ENCODE results near the gene TSHZ3.

Gene TSHZ3

DNA sequence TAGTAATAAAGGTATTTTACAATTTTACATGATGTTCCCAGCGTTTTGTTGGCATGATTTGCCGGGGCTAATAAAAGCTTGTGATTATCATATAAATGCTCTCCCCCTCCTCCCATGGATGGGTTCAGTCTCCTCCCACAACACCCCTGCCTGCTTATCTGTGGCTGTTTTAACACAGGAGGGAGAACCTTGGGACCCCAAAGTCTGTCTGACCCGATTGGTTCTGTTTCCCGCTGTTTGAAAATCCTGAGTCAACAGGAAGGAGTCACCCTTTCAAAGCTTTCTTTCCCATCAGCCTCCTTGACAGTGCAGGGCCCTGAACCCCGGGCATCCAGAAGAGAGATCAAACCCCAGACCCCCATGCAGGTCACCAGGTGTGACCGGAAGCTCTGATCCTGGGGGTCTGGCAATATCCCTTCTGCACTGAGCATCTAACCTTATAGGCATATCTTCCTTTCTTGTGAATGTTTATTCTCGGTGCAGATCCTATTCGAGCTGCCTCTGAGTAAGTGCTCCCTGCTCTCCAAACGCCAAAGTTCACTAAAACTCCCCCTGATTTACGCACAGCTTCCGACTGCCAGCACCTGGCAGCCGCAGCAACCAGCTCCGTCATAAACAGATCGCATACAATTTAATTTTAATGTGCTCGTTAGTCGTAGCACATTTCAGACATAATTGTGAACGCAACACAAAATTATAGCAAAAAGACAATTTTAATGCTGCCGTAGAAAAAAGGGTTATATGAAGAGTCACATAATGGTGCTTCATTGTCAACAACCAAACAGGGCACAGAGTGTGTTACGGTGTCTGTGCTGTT, 74.8 kb downstream of the TSHZ3 start:
- H3K4me3 ChIP-seq (ENCODE audit: low read depth, low read length): no peak overlapping the region

DNA sequence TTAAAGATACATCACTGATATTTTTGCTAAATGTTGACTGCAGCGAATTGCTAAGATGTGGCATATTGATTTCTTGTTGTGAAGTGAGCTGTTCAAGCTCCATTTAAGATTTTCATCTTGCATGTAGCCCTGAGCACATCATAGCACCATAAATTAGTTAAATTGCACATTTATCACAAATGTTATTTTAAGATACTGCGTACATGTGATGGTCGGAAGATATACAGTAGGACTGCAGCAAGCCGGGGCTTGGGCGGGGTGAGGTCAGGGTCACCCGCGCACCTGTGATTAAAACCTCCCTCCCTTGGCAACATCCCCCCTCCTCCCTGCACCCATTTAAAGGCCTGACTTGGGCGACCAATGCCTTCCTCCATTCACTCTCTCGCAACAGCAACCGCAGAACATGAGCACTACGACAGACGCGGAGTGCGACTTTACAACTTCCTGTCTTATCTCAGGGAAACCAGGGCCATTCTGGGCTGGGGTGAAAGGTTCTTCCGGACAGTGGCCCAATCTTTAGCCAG, 76.6 kb downstream of the TSHZ3 start:
- H3K4me3 ChIP-seq (ENCODE audit: low read depth, low read length): no peak overlapping the region
- DNase-seq (ENCODE audit: low read depth): no peak

More for the DNA sequence above, 74.8 kb downstream of the TSHZ3 start:
- no peak for DNase-seq (ENCODE audit: low read depth)

DNA sequence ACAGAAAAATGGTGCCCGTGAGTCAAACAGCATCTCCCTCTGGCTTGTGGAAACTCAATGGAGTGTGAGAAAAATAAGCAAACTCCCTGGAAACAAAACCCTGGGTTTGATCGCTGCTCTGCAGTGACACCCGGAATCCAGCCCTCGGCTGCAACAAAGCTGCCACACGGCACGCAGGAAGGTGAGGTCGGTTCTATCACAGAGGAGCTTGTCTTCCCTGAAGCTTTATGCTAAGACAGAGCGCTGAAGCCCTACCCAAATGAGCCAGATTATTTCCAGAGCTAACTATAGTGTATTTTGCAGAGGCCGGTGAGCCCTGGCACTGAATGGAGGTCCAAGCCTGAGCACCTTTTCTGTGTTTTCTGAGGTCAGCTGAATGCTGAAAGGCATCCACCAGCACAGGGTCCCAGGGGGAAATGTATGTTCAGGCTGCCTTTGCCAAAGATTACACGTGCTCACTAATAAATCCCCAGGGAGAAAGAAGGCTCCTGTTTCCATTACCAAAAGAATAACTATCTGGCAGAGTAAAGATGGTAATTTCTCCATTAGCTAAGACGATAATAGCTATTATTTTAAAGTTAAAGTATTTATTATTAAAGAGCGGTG, 77.8 kb downstream of the TSHZ3 start:
- H3K4me3 ChIP-seq (ENCODE audit: low read depth, low read length): no peak overlapping the region
- DNase-seq (ENCODE audit: low read depth): no peak

DNA sequence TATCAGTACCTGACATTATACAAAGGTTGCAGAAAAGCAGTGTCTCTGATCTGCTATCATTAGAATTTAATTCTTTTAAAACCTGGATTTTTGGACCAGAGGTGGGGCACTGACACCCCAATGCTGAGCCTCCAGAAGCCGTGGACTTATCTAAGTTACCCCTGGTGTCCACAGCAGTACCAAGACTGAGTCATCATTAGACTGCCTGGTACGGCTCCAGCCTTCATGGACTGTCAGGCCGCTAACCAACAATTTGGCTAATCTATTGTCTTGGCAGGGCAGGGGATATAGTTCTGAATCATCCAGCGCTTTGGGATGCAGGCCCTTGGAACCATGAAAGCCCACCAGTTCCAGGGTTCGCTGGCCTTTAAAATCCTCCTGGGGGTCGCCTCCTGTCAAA, 78.3 kb downstream of the TSHZ3 start:
- DNase-seq (ENCODE audit: low read depth): no peak
- no peak overlapping the region for H3K4me3 ChIP-seq (ENCODE audit: low read depth, low read length)

DNA sequence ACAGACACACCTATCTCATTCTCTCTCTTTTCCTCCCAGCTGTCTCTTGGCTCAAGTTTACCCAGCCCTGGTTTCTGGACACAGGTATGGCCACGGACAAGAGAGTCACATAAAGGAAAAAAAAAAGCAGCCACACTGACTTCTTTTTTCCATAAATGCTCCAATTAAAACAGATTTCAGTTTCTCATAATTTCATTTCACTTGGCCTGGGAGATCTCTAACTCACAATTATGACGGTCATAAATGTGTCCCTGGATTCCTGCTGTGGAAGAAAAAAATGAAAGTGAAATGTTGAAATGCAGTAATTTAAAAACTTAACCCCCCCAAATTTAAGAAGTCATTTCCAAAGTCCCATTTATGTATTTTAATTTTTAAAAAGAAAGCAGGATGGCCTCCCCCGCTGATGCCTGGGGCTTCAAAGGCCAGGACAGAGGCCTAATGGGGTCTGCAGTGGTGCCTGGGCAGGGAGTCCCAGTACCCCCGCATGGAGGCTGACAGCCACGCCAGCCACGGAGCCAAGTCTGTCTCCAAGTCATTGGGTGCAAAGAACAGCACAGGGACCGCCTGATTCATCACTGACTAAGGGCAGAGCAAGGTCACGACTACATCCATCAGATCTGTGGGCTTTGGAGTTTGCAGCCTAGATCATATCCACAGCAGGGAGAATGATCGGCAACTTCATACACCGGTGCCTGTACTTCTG, 79.7 kb downstream of the TSHZ3 start:
- H3K4me3 ChIP-seq (ENCODE audit: low read depth, low read length): no peak overlapping the region
- no peak for DNase-seq (ENCODE audit: low read depth)

DNA sequence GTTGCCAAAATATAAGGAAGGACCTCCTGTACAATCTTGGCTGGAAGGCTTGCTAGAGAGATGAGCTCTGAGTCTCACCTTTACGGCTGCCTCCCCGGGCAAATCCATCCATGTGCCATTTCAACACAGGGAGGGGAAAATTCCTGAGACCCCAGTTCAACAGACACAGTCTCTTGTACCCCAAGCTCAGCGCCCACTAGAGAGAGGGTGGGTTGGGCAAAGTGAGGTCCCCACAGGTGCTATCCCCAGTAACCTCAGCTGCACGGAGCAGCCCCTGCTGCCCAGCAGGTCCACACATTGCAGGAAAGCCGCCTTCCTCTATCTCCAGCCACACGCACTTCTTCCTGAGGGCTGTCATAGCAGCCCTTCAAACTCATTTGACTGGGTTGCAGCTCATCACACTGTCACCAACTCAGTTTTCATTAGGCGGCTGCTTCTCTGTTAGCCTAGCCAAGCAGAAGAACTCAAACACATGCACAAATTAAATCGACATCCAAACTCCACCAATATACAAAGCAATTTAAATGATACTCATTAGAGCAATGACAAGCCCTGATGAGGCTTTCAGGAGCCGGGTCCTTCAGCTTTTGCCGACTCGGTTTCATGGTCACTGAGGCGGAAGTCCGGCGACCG, 80.4 kb downstream of the TSHZ3 start:
- no peak for DNase-seq (ENCODE audit: low read depth)
- no peak overlapping the region for H3K4me3 ChIP-seq (ENCODE audit: low read depth, low read length)

DNA sequence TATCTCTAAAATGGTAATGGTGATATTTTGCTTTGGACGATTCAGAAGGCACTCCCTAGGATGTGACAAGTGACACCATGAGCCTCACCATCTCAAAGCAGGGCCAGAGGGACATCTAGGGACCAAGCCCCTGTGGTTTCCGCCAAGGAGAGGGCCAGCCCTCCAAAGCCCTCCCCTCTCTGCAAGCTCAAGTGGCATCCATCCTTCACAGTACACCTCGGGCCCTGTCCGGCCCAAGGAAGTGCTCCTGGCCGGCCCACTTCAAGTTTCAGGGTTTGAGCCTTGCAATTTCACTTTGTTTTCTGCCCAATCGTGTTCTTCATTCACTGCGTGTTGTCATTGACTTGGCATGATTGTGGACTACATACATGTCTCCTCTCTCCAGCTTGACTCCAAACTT, 82.5 kb downstream of the TSHZ3 start:
- no peak overlapping the region for H3K4me3 ChIP-seq (ENCODE audit: low read depth, low read length)
- no peak for DNase-seq (ENCODE audit: low read depth)

DNA sequence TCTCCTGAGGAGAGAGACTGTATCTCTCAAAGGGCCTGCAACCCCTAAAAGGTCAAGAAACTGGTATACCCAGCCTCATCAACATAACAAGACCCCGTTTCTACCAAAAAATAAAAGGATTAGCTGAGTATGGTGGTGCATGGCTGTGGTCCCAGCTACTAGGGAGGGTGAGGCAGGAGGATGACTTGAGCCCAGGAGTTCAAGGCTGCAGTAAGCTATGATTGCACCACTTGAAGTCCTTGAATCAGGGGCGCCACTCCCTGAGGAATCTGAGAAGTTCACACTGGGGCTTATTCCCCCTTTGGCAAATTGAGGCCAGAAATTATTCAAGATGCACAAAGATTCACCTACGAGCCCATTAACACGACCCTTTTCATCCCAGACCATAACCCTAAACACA, 83.0 kb downstream of the TSHZ3 start:
- H3K4me3 ChIP-seq (ENCODE audit: low read depth, low read length): no peak overlapping the region
- DNase-seq (ENCODE audit: low read depth): no peak

DNA sequence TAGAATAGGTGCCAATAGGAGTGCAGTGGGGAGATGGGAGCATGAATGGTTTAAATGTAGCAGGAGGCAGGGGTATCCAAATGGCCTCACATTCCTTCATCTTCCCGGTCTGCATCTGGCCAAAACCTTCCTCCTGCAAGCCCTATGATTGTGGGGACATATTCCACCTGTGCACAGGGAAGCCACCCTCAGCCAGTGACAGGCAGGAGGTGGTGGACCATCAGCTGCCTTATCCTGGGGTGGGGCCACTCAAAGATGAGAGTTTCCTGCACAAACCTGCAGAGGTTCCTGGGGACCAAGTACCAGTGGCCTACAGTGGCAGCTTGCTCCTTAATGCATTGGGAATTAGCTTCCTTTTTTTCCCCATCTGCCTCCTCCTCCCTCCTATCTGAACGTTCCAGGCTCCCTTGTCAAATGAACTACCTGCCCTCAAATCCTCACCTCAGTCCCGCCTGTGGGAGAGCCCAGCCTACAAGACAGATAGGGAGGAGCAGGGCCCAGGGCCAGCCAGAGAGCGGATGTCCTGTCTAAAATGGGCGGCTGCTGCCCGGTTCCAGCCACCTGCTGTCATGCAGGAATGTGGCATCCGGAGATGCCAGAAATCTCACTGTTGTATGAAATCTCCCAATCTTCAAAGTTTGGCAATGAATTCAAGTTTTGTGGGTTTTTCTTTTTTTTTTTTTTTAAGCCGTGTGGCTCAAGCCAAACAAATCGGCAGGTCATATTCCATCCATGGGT, 85.0 kb downstream of the TSHZ3 start:
- DNase-seq (ENCODE audit: low read depth): no peak
- no peak overlapping the region for H3K4me3 ChIP-seq (ENCODE audit: low read depth, low read length)

DNA sequence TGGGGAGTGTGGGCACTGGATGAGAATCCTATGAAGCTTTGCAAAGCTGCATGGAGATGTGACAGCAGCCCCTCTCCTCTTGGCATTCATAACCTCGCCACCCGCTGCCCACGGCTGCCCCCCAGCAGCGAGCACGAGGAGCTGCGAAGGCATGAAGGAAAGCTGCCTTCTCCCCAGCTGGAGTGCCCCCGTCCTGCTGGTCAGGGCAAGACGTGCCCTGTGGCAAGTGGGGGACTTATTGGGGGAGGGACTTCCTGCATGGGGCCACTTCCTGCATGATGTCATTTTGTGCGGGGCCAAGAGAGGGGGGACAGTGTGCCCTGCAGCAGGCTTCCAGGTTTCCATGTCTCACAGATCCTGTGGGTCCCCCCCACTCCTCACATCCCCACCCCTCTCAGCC, 85.9 kb downstream of the TSHZ3 start:
- H3K4me3 ChIP-seq (ENCODE audit: low read depth, low read length): no peak overlapping the region
- no peak for DNase-seq (ENCODE audit: low read depth)

DNA sequence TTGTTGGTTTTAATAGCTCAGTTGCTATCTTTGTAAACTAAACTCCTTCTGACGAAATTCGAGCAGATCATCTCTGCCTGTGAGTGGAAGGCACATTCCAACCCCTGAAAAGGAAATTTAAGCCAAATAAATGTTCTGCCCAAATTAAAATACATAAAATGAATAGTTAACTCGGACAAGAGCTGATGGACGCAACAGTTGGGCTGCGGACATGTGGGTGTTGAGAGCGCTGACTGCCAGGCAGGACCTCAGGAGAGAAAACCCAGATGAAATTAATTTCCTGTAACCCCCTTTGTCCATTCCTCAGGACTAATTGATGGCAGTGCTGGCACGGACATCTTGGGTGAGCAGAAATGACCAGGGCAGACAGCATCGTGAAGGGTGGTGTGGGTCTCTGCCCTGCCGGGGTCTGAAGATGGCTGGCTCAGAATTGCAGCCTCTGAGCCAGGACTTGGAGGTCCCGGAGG, 86.5 kb downstream of the TSHZ3 start:
- DNase-seq (ENCODE audit: low read depth): no peak
- no peak overlapping the region for H3K4me3 ChIP-seq (ENCODE audit: low read depth, low read length)

DNA sequence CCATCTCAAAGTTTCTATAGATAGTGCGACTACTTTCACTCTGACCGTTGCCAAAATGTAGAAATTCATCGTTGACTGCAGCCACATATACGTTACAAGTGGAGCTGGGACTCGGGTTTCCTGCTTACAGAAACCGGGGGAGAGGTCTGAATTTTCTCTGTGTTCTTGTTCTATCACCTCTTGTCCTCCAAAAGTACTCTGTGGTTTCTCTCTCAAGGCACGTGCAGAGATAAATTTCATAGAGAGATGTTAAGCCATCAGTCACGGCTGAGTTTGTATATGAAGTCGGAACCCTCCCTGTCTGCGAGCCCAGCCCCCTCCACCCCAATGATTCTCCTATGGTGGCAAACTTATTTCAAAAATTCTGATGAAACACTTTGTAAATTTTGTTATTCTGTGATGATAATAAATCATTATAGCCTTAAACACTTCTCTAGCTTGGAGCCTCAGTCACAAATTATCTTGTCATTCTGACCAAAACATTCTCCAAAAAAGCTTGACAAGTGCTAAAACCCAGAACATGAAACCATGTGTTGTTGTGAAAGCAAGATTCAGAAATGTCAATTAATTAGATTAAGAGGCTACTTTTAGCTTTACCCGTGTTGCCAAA, 87.5 kb downstream of the TSHZ3 start:
- no peak overlapping the region for H3K4me3 ChIP-seq (ENCODE audit: low read depth, low read length)
- DNase-seq (ENCODE audit: low read depth): no peak

DNA sequence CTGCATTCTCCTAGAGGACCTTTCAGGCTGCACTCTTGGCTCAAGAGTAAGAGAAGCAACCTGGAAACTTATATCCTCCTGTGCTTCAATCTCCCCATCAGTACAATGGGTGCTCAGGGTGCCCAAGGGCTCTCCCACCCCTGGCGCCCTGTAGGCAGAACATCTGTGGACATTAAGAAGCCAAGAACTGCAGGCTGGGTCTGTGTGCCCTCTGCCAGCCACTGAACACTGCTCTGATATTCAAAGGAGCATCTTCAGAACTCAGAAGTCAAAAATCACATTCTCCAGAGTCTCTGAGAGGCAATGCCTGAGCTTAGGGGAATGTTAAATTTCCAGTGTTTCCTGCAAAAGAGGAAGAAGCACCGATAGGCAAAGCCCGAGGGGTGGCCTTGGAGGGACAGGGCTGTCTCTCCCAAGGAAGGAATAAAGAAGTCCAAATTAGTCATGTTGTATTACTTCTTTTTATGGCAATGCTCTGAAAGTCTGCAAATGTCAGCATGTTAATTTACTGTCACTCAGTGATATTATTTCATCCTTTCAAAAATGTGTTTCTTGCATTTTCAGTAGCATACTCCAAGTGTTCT, 88.1 kb downstream of the TSHZ3 start:
- H3K4me3 ChIP-seq (ENCODE audit: low read depth, low read length): no peak overlapping the region
- no peak for DNase-seq (ENCODE audit: low read depth)

DNA sequence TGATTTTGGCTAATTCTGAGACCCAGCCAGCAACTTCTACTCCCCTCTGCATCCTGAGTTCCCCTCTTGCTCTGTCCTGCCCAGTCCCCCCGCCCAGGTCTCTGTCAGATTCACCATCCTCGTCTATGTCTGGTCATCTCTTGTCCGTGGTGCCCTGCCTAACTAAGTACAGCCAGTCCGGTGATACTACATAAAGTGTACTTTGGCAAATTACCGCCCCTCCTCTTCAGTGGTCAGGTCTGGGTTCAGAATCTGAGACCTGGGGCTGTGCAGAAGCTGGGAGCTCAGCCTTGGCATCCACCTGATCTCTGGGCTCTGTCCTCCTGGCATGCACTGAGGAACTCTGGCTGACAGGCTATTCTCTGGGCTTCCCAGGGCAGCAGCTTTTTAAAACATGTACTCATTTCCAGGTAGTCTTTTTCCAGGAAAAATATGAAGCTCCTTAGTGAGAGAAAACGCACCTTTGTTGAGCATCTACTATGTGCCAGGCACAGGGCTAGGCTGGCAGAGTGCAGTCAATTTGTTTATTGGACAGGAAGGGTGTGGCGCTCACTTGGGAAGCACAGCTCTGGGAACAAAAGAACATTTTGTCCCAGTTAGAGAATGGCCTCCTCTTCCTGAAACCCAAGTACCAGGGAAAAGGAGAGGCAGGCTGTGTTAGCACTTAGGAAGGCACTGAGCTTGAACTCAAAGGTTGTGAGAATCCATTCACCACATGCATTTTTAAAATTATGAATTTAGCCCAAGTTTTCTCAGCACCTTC, 88.9 kb downstream of the TSHZ3 start:
- DNase-seq (ENCODE audit: low read depth): no peak
- no peak overlapping the region for H3K4me3 ChIP-seq (ENCODE audit: low read depth, low read length)

DNA sequence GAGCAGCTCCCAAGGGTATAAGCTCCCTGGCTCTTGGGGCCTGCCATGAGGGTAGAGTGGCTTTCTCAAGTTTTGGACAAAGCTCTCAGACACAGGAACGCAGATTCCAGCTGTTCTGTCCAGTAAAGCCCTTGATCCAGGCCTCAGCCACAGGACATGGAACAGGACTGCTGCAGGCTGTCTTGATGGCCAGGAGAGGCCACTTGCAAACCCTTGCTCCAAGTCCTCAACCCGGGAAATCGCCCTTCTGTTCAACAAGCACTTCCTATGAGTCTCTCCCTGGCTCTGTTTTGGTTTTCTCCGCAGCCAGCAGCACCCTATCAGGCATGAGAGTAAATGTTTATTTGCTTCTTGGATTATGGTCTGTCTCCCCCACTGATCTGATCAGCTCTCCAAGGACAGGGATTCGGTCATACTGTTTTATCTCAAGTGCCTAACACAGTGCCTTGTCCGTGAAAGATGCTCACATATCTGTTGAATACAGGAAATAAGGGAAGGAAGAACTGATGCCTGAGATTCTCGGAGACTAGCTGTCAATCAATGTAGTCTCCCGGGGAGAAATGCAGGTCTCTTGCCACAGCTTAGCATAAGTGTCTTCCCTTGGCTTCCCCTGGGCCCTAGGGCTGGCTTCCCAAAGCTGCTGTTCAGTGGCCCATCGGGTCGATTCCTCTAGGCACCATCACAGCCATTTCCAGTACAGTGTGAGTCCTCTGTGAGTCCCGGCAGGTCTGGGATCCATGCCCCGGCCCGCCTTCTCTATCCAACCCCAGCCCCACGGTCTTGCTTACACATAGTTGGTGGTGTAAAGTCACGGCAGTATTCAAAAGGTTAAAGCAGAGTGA, 90.8 kb downstream of the TSHZ3 start:
- DNase-seq (ENCODE audit: low read depth): no peak
- no peak overlapping the region for H3K4me3 ChIP-seq (ENCODE audit: low read depth, low read length)

DNA sequence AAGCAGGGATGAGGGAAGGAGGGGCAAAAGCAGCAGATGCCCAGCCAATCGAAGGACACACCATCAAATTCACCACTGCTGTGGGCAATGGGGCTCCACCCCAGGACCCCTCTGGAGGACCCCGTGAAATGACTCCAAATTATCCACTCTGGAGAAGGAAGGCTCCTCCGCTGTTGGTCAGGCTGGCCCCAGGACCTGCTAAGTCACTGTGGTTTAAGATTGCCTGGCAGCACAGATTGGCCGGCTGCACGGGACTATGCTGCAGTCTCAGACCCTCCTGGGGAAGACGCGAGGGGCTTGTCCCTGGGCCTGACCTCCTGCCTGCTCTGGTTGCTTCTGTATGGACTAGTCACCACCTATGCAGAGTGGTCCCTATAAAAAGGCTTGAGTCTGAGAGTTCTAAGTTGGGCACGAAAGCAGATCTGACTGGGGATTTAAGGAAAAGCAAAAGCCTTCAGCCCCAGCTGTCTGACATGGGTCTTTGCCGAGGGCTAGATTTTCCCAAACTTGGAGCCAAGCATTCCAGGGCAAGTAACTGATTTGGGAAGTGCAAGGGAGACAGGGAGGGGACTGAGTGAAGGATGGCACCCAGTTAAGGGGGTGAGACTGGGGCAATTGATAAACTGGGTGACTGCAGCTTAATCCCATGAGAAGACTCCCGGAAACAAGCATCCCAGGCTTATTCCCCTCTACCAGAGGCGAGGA, 91.7 kb downstream of the TSHZ3 start:
- no peak for DNase-seq (ENCODE audit: low read depth)
- H3K4me3 ChIP-seq (ENCODE audit: low read depth, low read length): no peak overlapping the region
